ENCODE results near the gene PPM1J.

DNA sequence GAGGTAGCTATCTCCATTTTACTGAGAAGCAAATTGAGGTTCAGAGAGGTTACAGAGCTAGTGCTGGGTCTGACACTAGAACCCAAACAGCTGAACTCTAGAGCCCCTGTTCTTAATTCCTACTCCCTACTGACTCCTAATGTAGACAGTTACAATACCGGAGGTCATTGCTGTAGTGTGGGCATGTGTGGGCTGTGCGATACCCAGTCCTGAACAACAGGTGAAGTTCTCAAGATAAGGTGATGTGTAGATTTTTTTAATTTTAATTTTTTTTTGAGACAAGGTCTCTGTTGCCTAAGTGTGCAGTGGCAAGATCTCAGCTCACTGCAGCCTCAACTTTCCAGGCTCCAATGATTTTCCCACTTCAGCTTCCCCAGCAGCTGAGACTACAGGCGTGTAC is 6.6 kb downstream of the PPM1J start:
- TF ChIP-seq, protein P1, sequence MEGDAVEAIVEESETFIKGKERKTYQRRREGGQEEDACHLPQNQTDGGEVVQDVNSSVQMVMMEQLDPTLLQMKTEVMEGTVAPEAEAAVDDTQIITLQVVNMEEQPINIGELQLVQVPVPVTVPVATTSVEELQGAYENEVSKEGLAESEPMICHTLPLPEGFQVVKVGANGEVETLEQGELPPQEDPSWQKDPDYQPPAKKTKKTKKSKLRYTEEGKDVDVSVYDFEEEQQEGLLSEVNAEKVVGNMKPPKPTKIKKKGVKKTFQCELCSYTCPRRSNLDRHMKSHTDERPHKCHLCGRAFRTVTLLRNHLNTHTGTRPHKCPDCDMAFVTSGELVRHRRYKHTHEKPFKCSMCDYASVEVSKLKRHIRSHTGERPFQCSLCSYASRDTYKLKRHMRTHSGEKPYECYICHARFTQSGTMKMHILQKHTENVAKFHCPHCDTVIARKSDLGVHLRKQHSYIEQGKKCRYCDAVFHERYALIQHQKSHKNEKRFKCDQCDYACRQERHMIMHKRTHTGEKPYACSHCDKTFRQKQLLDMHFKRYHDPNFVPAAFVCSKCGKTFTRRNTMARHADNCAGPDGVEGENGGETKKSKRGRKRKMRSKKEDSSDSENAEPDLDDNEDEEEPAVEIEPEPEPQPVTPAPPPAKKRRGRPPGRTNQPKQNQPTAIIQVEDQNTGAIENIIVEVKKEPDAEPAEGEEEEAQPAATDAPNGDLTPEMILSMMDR (conservative IDR thresholded peaks at IDR 0.05), result no peak
- no peak for TF ChIP-seq ZFX (IDR thresholded peaks at IDR 0.05)
